ENCODE data around the gene BCAS1.

Gene BCAS1

GRCh38 chr20:53959911-53960578 is 110.3 kb downstream of the BCAS1 start:
- H3K4me3 ChIP-seq (ENCODE audit: low read depth, low read length) = no peak overlapping the region
- no peak for TF ChIP-seq CTCF (IDR thresholded peaks at IDR 0.05; ENCODE audit: control insufficient read depth, extremely low read depth, insufficient read depth)
- DNase-seq (ENCODE audit: low read depth) = no peak

GRCh38 chr20:53958260-53958659 is 112.1 kb downstream of the BCAS1 start:
- no peak overlapping the region for H3K4me3 ChIP-seq (ENCODE audit: low read depth, low read length)
- TF ChIP-seq CTCF (IDR thresholded peaks at IDR 0.05; ENCODE audit: control insufficient read depth, extremely low read depth, insufficient read depth) = no peak
- no peak for DNase-seq (ENCODE audit: low read depth)

GRCh38 chr20:53957451-53958172 is 112.8 kb downstream of the BCAS1 start:
- no peak overlapping the region for H3K4me3 ChIP-seq (ENCODE audit: low read depth, low read length)
- DNase-seq (ENCODE audit: low read depth) = no peak
- no peak for TF ChIP-seq CTCF (IDR thresholded peaks at IDR 0.05; ENCODE audit: control insufficient read depth, extremely low read depth, insufficient read depth)

- no peak overlapping the region for H3K4me3 ChIP-seq (ENCODE audit: low read depth, low read length)
- DNase-seq (ENCODE audit: low read depth) = no peak
- no peak for TF ChIP-seq CTCF (IDR thresholded peaks at IDR 0.05; ENCODE audit: control insufficient read depth, extremely low read depth, insufficient read depth)
Measured at GRCh38 chr20:53956013-53956715, 114.2 kb downstream of the BCAS1 start.

GRCh38 chr20:53954723-53955658 is 115.4 kb downstream of the BCAS1 start:
- H3K4me3 ChIP-seq (ENCODE audit: low read depth, low read length) = no peak overlapping the region
- DNase-seq (ENCODE audit: low read depth) = no peak
- TF ChIP-seq CTCF (IDR thresholded peaks at IDR 0.05; ENCODE audit: control insufficient read depth, extremely low read depth, insufficient read depth) = no peak

- H3K4me3 ChIP-seq (ENCODE audit: low read depth, low read length) = no peak overlapping the region
- TF ChIP-seq CTCF (IDR thresholded peaks at IDR 0.05; ENCODE audit: control insufficient read depth, extremely low read depth, insufficient read depth) = no peak
- DNase-seq (ENCODE audit: low read depth) = no peak
Measured at GRCh38 chr20:53952528-53953096, 117.8 kb downstream of the BCAS1 start.
